ENCODE results near the gene SLC30A7. TPM values are rescaled to one million over a fixed set of nuclear protein-coding genes. Genes with fewer than 3 reads are reported as not detected.

SLC30A7 gene
- total and polyA plus RNA-seq, 2 of the 13 experiments (the other 11 are each of a cell fraction or from before 2014, with no cell fraction given): 8.3 to 40.8 TPM

DNA sequence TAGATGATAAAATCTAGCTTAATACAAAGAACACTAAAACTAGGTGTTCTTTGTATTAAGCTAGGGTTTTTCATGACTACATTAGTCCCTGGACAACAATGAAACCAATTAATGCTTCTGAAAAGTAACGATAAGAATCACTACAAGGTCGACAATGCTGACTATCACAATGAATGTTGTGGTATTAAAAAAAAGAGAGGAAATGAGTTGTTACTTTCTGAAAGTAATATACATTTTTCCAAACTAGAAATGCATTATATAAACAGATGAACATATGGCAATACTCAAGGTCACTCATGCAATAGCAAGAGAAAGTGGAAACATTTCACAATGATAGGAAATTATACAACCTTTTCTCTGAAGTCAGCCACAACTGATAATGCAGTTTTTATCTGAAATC is 110.7 kb downstream of the SLC30A7 start (continued):
- TF ChIP-seq, protein P1, sequence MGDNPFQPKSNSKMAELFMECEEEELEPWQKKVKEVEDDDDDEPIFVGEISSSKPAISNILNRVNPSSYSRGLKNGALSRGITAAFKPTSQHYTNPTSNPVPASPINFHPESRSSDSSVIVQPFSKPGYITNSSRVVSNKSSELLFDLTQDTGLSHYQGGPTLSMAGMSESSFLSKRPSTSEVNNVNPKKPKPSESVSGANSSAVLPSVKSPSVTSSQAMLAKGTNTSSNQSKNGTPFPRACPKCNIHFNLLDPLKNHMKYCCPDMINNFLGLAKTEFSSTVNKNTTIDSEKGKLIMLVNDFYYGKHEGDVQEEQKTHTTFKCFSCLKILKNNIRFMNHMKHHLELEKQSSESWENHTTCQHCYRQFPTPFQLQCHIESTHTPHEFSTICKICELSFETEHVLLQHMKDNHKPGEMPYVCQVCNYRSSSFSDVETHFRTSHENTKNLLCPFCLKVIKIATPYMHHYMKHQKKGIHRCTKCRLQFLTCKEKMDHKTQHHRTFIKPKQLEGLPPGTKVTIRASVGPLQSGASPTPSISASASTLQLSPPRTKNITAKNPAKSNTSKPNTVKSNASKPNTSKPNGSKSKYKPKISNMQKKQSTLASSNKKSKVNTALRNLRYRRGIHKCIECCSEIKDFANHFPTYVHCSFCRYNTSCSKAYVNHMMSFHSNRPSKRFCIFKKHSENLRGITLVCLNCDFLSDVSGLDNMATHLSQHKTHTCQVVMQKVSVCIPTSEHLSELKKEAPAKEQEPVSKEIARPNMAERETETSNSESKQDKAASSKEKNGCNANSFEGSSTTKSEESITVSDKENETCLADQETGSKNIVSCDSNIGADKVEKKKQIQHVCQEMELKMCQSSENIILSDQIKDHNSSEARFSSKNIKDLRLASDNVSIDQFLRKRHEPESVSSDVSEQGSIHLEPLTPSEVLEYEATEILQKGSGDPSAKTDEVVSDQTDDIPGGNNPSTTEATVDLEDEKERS (CRISPR knock-in tag; IDR thresholded peaks at IDR 0.05): no peak
- TF ChIP-seq ATF2 (CRISPR knock-in tag; IDR thresholded peaks at IDR 0.05): no peak

- peaks cover 41% of the 10 kb centered on the region for H3K4me1 ChIP-seq (ENCODE audit: insufficient read depth, low read length)
- no peak overlapping the region for H3K27ac ChIP-seq (ENCODE audit: extremely low read length, insufficient read depth, low read length)
- H3K4me2 ChIP-seq (ENCODE audit: low read depth, low read length): no peak overlapping the region
- H3K36me3 ChIP-seq (replicated peaks in 1 of 2; ENCODE audit: control insufficient read depth in 1 of 2, insufficient read depth in 2 of 2, low read length in 2 of 2): peaks cover 0 to 10% of the 10 kb centered on the region in 2 experiments; a peak in 2 of 5 replicates
- H3K9ac ChIP-seq (ENCODE audit: insufficient read depth, low read depth, low read length): no peak overlapping the region
- POLR2A ChIA-PET: no interaction called here
- no peak overlapping the region for H2AFZ ChIP-seq (ENCODE audit: low read length)
- peaks cover 6% of the 10 kb centered on the region; the same call in 1 of the 2 replicates for H4K20me1 ChIP-seq (ENCODE audit: insufficient read depth, low read length)
- intact Hi-C loops (cut with micrococcal nuclease; ENCODE audit: unreplicated experiment): loop anchor here (10.0 kb wide), 1 partner anchor 126 kb away; no protein-coding TSS in a partner anchor
- H3K79me2 ChIP-seq (ENCODE audit: insufficient read depth, low read length): no peaks in the 10 kb centered on the region
- H3K9me3 ChIP-seq (ENCODE audit: low read length): no peaks in the 10 kb centered on the region
- no TSS peak for BruUV-seq (replicated peaks)
- DNase-seq (ENCODE audit: low spot score) (no peak), ATAC-seq (no peak), FAIRE-seq (no peak)
- WGBS (ENCODE audit: low lambda C conversion rate): 93% methylated on average over 3 of the region's 3 CpGs
- CTCF ChIA-PET (ENCODE audit: low intra/inter-chr PET ratio, low total read pairs): no interaction called here
- in situ Hi-C loops (cut with HindIII; ENCODE audit: extremely low pct_ligation_motif_present, low pct_unique_long_range_greater_than_20kb): no loop called here
- no peak overlapping the region for H3K4me3 ChIP-seq (replicated peaks in 1 of 3; ENCODE audit: insufficient read depth in 1 of 3, low read depth in 2 of 3, low read length in 3 of 3)
- H3K27me3 ChIP-seq (ENCODE audit: control insufficient read depth in 1 of 2, insufficient read depth in 2 of 2, low read length in 2 of 2): no peaks in the 10 kb centered on the region
- TF ChIP-seq ELF3 (CRISPR knock-in tag; IDR thresholded peaks at IDR 0.05) (no peak), ZSCAN31 (CRISPR knock-in tag; IDR thresholded peaks at IDR 0.05; ENCODE audit: low read depth) (no peak), MBNL3 (CRISPR knock-in tag; conservative IDR thresholded peaks at IDR 0.05) (no peak), SNAPC4 (CRISPR knock-in tag; IDR thresholded peaks at IDR 0.05) (no peak), MEIS1 (CRISPR knock-in tag; IDR thresholded peaks at IDR 0.05; ENCODE audit: borderline replicate concordance) (no peak), PAF1 (CRISPR knock-in tag; IDR thresholded peaks at IDR 0.05) (no peak), KDM3A (CRISPR knock-in tag; IDR thresholded peaks at IDR 0.05; ENCODE audit: low read depth) (no peak), ZNF543 (CRISPR knock-in tag; IDR thresholded peaks at IDR 0.05) (no peak), RARG (CRISPR knock-in tag; IDR thresholded peaks at IDR 0.05; ENCODE audit: low read depth) (no peak), POLR2A (IDR thresholded peaks at IDR 0.05; ENCODE audit: insufficient read depth in 1 of 2, low read depth in 2 of 2, low read length in 2 of 2) (no peak)
Measured at GRCh38 chr1:101008229-101008834, 112.4 kb downstream of the SLC30A7 start.
